ENCODE measurements around the gene PSMF1.

DNA sequence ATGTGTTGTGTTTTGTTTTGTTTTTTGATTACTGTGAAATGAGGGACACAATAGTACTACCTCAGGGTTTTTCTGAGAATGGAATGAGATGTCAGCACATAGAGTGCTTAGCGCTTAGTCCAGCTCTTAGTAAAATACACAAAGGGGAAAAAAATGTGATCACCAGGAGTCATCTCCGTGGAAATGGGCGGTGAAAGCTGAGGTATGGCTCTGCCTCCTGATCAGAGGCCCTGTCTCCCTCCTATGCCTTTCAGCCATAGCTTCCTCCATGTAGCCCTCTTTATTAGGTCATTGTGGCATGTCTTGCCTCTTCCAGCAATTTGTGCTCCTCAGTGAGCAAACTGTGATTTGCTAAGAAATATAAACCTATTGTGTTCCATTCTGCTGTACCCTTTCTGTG is 13.0 kb downstream of the PSMF1 start:
- TF ChIP-seq, protein P1, sequence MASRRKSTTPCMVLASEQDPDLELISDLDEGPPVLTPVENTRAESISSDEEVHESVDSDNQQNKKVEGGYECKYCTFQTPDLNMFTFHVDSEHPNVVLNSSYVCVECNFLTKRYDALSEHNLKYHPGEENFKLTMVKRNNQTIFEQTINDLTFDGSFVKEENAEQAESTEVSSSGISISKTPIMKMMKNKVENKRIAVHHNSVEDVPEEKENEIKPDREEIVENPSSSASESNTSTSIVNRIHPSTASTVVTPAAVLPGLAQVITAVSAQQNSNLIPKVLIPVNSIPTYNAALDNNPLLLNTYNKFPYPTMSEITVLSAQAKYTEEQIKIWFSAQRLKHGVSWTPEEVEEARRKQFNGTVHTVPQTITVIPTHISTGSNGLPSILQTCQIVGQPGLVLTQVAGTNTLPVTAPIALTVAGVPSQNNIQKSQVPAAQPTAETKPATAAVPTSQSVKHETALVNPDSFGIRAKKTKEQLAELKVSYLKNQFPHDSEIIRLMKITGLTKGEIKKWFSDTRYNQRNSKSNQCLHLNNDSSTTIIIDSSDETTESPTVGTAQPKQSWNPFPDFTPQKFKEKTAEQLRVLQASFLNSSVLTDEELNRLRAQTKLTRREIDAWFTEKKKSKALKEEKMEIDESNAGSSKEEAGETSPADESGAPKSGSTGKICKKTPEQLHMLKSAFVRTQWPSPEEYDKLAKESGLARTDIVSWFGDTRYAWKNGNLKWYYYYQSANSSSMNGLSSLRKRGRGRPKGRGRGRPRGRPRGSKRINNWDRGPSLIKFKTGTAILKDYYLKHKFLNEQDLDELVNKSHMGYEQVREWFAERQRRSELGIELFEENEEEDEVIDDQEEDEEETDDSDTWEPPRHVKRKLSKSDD (conservative IDR thresholded peaks at IDR 0.05; ENCODE audit: low read length), result no peak
- TF ChIP-seq MTA2 (IDR thresholded peaks at IDR 0.05; ENCODE audit: low read depth) (no peak), ATF3 (IDR thresholded peaks at IDR 0.05) (no peak), ATF3 (CRISPR knock-in tag; conservative IDR thresholded peaks at IDR 0.05) (no peak), POLR2A (conservative IDR thresholded peaks at IDR 0.05) (no peak), SMAD3 (CRISPR knock-in tag; conservative IDR thresholded peaks at IDR 0.05) (no peak), NFYB (IDR thresholded peaks at IDR 0.05; ENCODE audit: extremely low read depth, insufficient read length) (no peak), ZC3H11A (IDR thresholded peaks at IDR 0.05; ENCODE audit: low read depth, low read length) (no peak), MTF1 (CRISPR knock-in tag; IDR thresholded peaks at IDR 0.05; ENCODE audit: borderline replicate concordance) (no peak), ZNF318 (IDR thresholded peaks at IDR 0.05; ENCODE audit: borderline replicate concordance in 1 of 2, low read depth in 1 of 2) (no peak), GABPA (tag; conservative IDR thresholded peaks at IDR 0.05; ENCODE audit: low read depth) (no peak)
- TF ChIP-seq, protein P2, sequence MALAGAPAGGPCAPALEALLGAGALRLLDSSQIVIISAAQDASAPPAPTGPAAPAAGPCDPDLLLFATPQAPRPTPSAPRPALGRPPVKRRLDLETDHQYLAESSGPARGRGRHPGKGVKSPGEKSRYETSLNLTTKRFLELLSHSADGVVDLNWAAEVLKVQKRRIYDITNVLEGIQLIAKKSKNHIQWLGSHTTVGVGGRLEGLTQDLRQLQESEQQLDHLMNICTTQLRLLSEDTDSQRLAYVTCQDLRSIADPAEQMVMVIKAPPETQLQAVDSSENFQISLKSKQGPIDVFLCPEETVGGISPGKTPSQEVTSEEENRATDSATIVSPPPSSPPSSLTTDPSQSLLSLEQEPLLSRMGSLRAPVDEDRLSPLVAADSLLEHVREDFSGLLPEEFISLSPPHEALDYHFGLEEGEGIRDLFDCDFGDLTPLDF (CRISPR knock-in tag; IDR thresholded peaks at IDR 0.05), result no peak
- TF ChIP-seq, protein P3, sequence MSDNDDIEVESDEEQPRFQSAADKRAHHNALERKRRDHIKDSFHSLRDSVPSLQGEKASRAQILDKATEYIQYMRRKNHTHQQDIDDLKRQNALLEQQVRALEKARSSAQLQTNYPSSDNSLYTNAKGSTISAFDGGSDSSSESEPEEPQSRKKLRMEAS (CRISPR knock-in tag; IDR thresholded peaks at IDR 0.05), result no peak
